SH-SY5Y (cell line): Measurements from ENCODE around the gene CACNA2D2.

Source experiments
- GATA2 ChIP-seq: IDR thresholded peaks from 2 replicates; pipeline ENCODE4 v1.6.1; 2011; ENCODE audit warnings: mild to moderate bottlenecking, low read depth, low read length
- GATA3 ChIP-seq: IDR thresholded peaks from 2 replicates; pipeline ENCODE4 v1.6.1; 2011; ENCODE audit warnings: low read depth, mild to moderate bottlenecking, low read length, moderate library complexity

The CACNA2D2 gene

GRCh38 chr3:50491023-50491422 lies 12.4 kb downstream of the CACNA2D2 start:
- TF ChIP-seq GATA3 (no peak), GATA2 (no peak)

DNA sequence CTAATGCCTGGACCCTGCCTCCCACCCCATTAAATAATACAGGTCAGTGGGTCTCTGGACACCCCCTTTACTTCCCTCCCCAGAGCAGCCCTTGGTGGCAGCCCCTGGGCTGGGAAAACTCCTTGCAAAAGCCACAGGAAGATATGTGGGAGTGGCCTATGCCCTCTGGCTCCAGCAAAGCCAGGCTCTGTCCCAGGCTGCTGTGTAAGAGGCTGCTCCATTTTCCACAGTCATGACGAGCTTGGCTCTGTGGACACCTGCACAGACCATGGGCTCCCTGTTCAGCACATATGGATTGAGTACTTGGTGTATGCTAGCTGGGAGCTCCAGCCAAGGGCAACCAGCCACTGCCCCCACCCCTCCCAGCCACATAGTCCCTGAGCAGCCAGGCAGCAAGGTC lies 13.0 kb downstream of the CACNA2D2 start:
- TF ChIP-seq GATA3: no peak
- TF ChIP-seq GATA2: no peak

DNA sequence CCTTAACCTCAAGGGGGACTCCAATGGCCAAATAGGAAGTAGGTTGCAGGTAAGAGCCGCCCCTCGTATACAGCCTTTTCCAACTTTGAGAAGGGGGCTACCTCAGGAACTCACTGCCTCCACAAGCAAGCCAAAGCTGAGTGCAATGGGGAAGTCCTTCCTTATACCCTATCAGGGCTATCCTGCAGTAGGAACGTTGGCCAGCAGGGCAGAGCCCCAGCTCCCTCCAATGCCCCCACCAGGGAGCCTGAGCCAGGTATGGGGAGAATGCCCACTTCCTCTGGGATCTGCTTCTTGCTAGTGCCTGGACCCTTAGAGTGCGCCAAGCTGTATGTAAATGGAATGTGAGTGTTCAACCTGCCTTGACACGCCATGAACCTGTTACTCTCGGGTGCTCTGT lies 16.3 kb downstream of the CACNA2D2 start:
- TF ChIP-seq GATA3 (no peak), GATA2 (no peak)

DNA sequence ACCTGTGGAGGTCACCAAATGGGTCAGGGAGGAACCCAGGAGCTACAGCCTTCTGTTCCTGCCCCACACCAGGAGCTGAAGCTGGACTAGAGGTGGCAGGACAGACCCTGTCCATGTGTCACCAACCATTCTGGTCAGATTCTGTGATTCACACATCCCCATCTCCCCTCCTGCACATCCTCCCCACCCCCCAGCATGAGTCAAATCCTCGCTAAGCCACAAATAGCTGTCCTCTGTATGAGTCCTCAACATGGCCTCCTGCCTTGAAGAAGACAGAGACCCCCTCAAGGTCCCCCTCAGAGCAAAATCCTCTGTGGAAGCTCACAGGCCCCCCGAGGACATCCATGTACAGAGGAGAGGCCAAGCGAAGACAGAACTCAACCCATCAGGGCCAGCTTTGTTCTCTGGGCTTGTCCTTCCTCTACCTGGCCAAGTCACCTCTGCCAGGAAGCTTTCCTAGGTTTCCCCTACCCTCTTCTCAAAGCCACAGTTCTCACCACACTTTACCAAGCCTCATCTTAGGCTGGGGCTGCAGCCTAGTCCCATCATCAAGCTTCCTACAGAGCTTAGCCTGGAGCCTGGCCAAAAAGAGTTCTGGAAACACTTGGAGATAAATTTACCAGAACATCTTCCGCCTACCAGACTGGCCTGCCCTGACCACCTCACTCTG lies 17.1 kb downstream of the CACNA2D2 start:
- TF ChIP-seq GATA3 (no peak), GATA2 (no peak)

- TF ChIP-seq GATA2 (no peak), GATA3 (no peak)
Observed at GRCh38 chr3:50484722-50485121, 18.7 kb downstream of the CACNA2D2 start.

- TF ChIP-seq GATA2 (no peak), GATA3 (no peak)
Observed at GRCh38 chr3:50483374-50483773, 20.1 kb downstream of the CACNA2D2 start.

GRCh38 chr3:50481992-50482391 lies 21.4 kb downstream of the CACNA2D2 start:
- no peak for TF ChIP-seq GATA2
- TF ChIP-seq GATA3: no peak

- TF ChIP-seq GATA3: no peak
- TF ChIP-seq GATA2: no peak
Observed at GRCh38 chr3:50480471-50480870, 23.0 kb downstream of the CACNA2D2 start.

DNA sequence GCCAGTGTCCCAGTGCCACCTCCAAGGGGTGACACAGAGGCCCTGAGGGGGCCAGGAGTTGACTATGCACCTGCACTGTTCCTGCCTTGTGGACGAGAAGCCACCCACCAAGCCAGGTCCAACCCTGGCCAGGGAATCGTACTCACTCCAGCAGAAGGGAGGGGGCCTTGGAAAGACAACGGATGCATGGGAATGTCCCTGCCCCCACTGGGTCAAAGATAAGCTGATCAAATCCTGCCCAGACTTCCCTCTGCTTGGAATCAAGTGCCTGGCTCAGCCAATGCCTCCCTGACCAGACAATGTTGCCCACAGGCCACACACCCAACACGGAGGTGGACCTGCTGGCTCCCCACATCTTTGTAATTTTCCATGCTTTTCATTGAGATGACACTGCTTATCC lies 23.9 kb downstream of the CACNA2D2 start:
- TF ChIP-seq GATA3 (no peak), GATA2 (peak; percentile 30; the same call in 1 of the 2 replicates)

DNA sequence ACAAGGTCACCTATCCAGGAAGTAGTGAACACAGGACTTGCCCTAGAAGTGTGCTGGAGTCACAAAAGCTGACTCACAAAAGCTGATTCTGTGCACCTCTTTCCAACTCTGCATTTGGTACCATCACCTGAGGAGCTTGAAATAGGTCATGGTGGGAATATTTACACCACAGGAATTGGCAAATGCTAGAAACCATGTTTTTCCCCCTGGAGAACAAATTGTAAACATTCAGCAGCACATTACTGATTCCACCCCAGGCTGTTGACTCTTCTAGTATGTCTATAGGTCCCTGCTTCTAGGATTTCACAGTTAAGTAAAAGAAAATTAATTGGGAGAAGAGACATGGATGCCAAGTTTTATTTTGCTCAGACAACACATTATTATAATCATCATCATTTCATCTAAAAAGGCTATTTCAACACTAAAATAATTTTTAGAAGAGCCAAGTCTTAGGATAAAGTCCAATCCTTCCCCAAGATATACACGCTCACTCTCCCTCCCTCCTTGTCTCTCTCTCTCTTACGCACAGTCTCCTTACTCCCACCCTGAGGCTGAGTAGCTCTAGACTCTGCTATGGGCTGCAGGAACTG lies 24.7 kb downstream of the CACNA2D2 start:
- TF ChIP-seq GATA2 (no peak), GATA3 (no peak)

GRCh38 chr3:50478051-50478450 lies 25.4 kb downstream of the CACNA2D2 start:
- TF ChIP-seq GATA3 (no peak), GATA2 (no peak)

- no peak for TF ChIP-seq GATA3
- TF ChIP-seq GATA2: no peak
Observed at GRCh38 chr3:50475348-50475747, 28.1 kb downstream of the CACNA2D2 start.

GRCh38 chr3:50474717-50475116 lies 28.7 kb downstream of the CACNA2D2 start:
- no peak for TF ChIP-seq GATA2
- TF ChIP-seq GATA3: no peak

GRCh38 chr3:50473768-50474167 lies 29.7 kb downstream of the CACNA2D2 start:
- no peak for TF ChIP-seq GATA3

DNA sequence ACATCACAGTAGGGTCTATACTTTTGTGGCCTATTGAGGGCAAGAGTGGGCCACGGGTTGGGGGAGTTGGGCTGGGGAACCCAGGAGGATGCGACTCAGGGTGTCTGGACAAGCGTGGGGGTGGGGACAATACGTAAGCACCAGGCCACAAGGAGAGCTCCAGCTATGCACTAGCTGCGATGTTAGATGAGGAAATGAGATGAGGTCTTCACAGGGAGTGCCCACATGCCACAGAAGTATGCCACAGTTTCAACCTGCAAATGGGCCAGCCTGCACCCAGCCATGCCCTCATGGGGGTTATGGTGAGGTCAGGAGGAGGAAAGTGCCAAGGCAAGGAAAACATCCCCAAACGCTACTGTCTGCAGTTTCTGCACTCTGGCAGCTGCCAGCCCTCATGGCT lies 30.5 kb downstream of the CACNA2D2 start:
- TF ChIP-seq GATA3 (no peak), GATA2 (no peak)
